SK-N-SH (cell line): Measurements from ENCODE around the gene ARHGEF39. TPM values are rescaled to one million over a fixed set of nuclear protein-coding genes. Genes with fewer than 3 reads are reported as not detected.

Source experiments
- CTCF ChIA-PET: fragments of 300-600, 350-600 bp; formaldehyde crosslinking; extraction: SDS; loops from one replicate; lab custom pipeline; 2021; lab: Yijun Ruan, JAX
- POLR2A ChIA-PET: fragments of 350-600 bp; sonication (Branson Sonifier 250); formaldehyde crosslinking; extraction: SDS; loops from one replicate; lab custom pipeline; 2020; ENCODE audit warnings: antibody characterized with exemption, inconsistent platforms; lab: Yijun Ruan, JAX
- DNase-seq: peaks from one replicate; pipeline ENCODE4 v3.0.0; 2012
- H2AFZ ChIP-seq: fragments of 200-600 bp; sonication (generic); 2 replicates; pipeline ENCODE4 v1.8.1; 2016; ENCODE audit warnings: antibody characterized with exemption, mild to moderate bottlenecking, low read depth
- H3F3A ChIP-seq: fragments of 200-600 bp; sonication (generic); replicated peaks from 2 replicates; pipeline ENCODE3; 2016; ENCODE audit warnings: antibody characterized with exemption, mild to moderate bottlenecking; ENCODE audit not compliant: insufficient read depth
- H3K27ac ChIP-seq, 2 experiments: fragments of 200-500 bp in 1 of 2; fragments of 200-600 bp in 1 of 2; sonication (Bioruptor generic) in 1 of 2; sonication (generic), shearing (Covaris generic) in 1 of 2; 2 replicates each; pipeline versions ENCODE4 v1.5.1 to v1.6.1; 2014 to 2016; ENCODE audit warnings: low read depth in 2 of 2, inconsistent platforms in 1 of 2, low read length in 1 of 2, mild to moderate bottlenecking in 1 of 2, mixed read lengths in 1 of 2
- H3K27me3 ChIP-seq: fragments of 200-600 bp; sonication (generic), shearing (Covaris generic); 2 replicates; pipeline ENCODE4 v1.6.1; 2016; ENCODE audit warnings: mixed run types; ENCODE audit not compliant: insufficient read depth
- H3K36me3 ChIP-seq, 2 experiments: fragments of 200-500 bp in 1 of 2; fragments of 200-600 bp in 1 of 2; sonication (Bioruptor generic) in 1 of 2; sonication (generic) in 1 of 2; replicated peaks in 1 of 2; 2 replicates each; pipeline versions ENCODE3 to v1.5.1; 2014 to 2016; ENCODE audit warnings: low read length in 1 of 2, mild to moderate bottlenecking in 1 of 2; ENCODE audit not compliant: insufficient read depth in 2 of 2, control insufficient read depth in 1 of 2
- H3K4me1 ChIP-seq, 2 experiments: fragments of 200-500 bp in 1 of 2; fragments of 200-600 bp in 1 of 2; sonication (Bioruptor generic) in 1 of 2; sonication (generic), shearing (Covaris generic) in 1 of 2; 2 replicates each; pipeline versions ENCODE4 v1.5.1 to v1.6.1; 2014 to 2016; ENCODE audit warnings: low read depth in 1 of 2, low read length in 1 of 2, mixed run types in 1 of 2; ENCODE audit not compliant: insufficient read depth in 2 of 2, control insufficient read depth in 1 of 2
- H3K4me2 ChIP-seq: fragments of 200-600 bp; sonication (generic), shearing (Covaris generic); 2 replicates; pipeline ENCODE4 v1.6.1; 2017; ENCODE audit warnings: mixed run types
- H3K4me3 ChIP-seq, 2 experiments: fragments of 200-500 bp in 1 of 2; fragments of 200-600 bp in 1 of 2; sonication (Bioruptor generic) in 1 of 2; sonication (generic), shearing (Covaris generic) in 1 of 2; 2 replicates each; pipeline versions ENCODE4 v1.5.1 to v1.8.1; 2014 to 2016; ENCODE audit warnings: low read depth in 2 of 2, inconsistent platforms in 1 of 2, low read length in 1 of 2, mild to moderate bottlenecking in 1 of 2, mixed read lengths in 1 of 2, moderate library complexity in 1 of 2
- H3K79me2 ChIP-seq: fragments of 200-600 bp; sonication (generic); 2 replicates; pipeline ENCODE4 v1.8.1; 2017; ENCODE audit warnings: mild to moderate bottlenecking; ENCODE audit not compliant: insufficient read depth
- H3K9ac ChIP-seq: fragments of 200-600 bp; sonication (generic); 2 replicates; pipeline ENCODE4 v1.6.1; 2017; ENCODE audit warnings: mixed run types
- H3K9me2 ChIP-seq: fragments of 200-600 bp; sonication (generic); 2 replicates; pipeline ENCODE4 v1.6.1; 2017; ENCODE audit warnings: mixed run types
- H3K9me3 ChIP-seq: fragments of 200-600 bp; sonication (generic); 2 replicates; pipeline ENCODE4 v1.6.1; 2017; ENCODE audit warnings: mixed run types, mild to moderate bottlenecking, moderate library complexity
- H4K20me1 ChIP-seq: fragments of 200-600 bp; sonication (generic); 2 replicates; pipeline ENCODE4 v1.6.1; 2017; ENCODE audit warnings: mild to moderate bottlenecking, mixed run types; ENCODE audit not compliant: insufficient read depth
- CHD2 ChIP-seq: fragments of 150-350 bp; IDR thresholded peaks from 2 replicates; pipeline ENCODE4 v1.6.1; 2018; ENCODE audit warnings: low read length; ENCODE audit not compliant: partially characterized antibody
- ELF1 ChIP-seq: IDR thresholded peaks from 2 replicates; pipeline ENCODE4 v1.4.0; 2012
- EP300 ChIP-seq, 2 experiments: IDR thresholded peaks; 2 replicates each; pipeline versions ENCODE4 v1.4.0 to v1.6.1; 2012; ENCODE audit warnings: borderline replicate concordance in 1 of 2, low read depth in 1 of 2, low read length in 1 of 2
- FOXM1 ChIP-seq: IDR thresholded peaks from 2 replicates; pipeline ENCODE4 v1.4.0; 2012; ENCODE audit warnings: low read depth, mild to moderate bottlenecking
- GABPA ChIP-seq: IDR thresholded peaks from 2 replicates; pipeline ENCODE4 v1.4.0; 2012; ENCODE audit warnings: low read depth, mild to moderate bottlenecking
- GATA2 ChIP-seq: sonication (generic); formaldehyde crosslinking; IDR thresholded peaks from 2 replicates; pipeline ENCODE4 v1.5.0; 2020; ENCODE audit warnings: mild to moderate bottlenecking, missing genetic modification reagents
- JUND ChIP-seq: IDR thresholded peaks from 2 replicates; pipeline ENCODE4 v1.4.0; 2012
- MAX ChIP-seq: IDR thresholded peaks from 2 replicates; pipeline ENCODE4 v1.4.0; 2012; ENCODE audit warnings: low read depth
- MEF2A ChIP-seq: IDR thresholded peaks from 2 replicates; pipeline ENCODE4 v1.4.0; 2012; ENCODE audit warnings: low read depth, borderline replicate concordance
- RCOR1 ChIP-seq: fragments of 150-350 bp; IDR thresholded peaks from 2 replicates; pipeline ENCODE4 v1.6.1; 2017; ENCODE audit warnings: antibody characterized with exemption, low read length
- REST ChIP-seq: IDR thresholded peaks from 2 replicates; pipeline ENCODE4 v1.6.1; 2012; ENCODE audit warnings: mild to moderate bottlenecking, low read depth, low read length, moderate library complexity
- RXRA ChIP-seq: IDR thresholded peaks from 2 replicates; pipeline ENCODE4 v1.4.0; 2012; ENCODE audit warnings: low read depth, mild to moderate bottlenecking, borderline replicate concordance
- SIN3A ChIP-seq: IDR thresholded peaks from 2 replicates; pipeline ENCODE4 v1.6.1; 2012; ENCODE audit warnings: low read depth, mild to moderate bottlenecking, low read length, moderate library complexity, borderline replicate concordance
- USF1 ChIP-seq: IDR thresholded peaks from 2 replicates; pipeline ENCODE4 v1.4.0; 2012; ENCODE audit warnings: low read depth, borderline replicate concordance
- WGBS: methylation state at CpG from one replicate; pipeline ENCODE4 v1.1.6; 2017; ENCODE audit warnings: low lambda C conversion rate; 5-methylcytosine and 5-hydroxymethylcytosine counted together
- polyA plus RNA-seq, 3 experiments: library from polyadenylated mRNA; depleted of rRNA; stranded (reverse); fragments of >200 nt; gene quantifications; 2 replicates each; pipeline ENCODE4 v1.2.3, GENCODE V29; 2012
- TF ChIP-seq, protein P1 (sequence below): IDR thresholded peaks from 2 replicates; pipeline ENCODE4; 2012
- TF ChIP-seq, protein P2 (sequence below): fragments of 150-350 bp; IDR thresholded peaks from 2 replicates; pipeline ENCODE4 v1.6.1; 2017; ENCODE audit warnings: antibody characterized with exemption, low read length, low read depth, borderline replicate concordance

Gene ARHGEF39
- polyA plus RNA-seq, 1 of the 3 experiments (the other 2 are of a cell fraction) = 4.9 TPM

GRCh38 chr9:35664531-35665470, at the start of gene ARHGEF39 (continued):
- TF ChIP-seq REST (no peak), FOXM1 (peak; percentile 87), USF1 (no peak), MEF2A (no peak), MAX (peak; percentile 96), SIN3A (peak; percentile 78; the same call in 1 of the 2 replicates), JUND (no peak), ELF1 (peak; percentile 81)
- TF ChIP-seq, protein P1, sequence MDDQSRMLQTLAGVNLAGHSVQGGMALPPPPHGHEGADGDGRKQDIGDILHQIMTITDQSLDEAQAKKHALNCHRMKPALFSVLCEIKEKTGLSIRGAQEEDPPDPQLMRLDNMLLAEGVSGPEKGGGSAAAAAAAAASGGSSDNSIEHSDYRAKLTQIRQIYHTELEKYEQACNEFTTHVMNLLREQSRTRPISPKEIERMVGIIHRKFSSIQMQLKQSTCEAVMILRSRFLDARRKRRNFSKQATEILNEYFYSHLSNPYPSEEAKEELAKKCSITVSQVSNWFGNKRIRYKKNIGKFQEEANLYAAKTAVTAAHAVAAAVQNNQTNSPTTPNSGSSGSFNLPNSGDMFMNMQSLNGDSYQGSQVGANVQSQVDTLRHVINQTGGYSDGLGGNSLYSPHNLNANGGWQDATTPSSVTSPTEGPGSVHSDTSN = no peak

DNA sequence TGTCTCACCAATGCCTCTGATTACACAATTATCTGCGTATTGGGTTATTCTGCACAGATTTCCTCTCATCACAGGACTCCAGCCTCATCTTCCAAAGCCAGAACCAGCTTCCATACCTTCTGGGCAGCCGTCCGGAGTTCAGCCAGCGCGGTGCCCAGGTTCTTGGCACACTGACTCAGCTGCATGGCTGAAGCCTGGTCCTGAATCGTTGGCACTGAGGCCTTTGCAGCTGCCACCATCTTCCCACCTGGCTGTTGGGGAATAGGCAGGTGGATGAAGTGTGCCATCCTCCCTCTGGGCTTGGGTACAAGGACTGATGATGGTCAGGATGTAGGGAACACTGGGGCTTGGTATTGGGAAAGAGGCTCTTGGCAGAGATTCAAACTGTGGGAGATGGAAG, 49.1 kb upstream of the ARHGEF39 start:
- Histone ChIP-seq H3K4me1 (no peaks in the 10 kb centered on the region), H3K27me3 (no peaks in the 10 kb centered on the region), H3K9ac (no peak overlapping the region), H3K36me3 (peaks cover 59 to 85% of the 10 kb centered on the region in 2 experiments), H3K9me3 (no peaks in the 10 kb centered on the region), H3F3A (peaks cover 4% of the 10 kb centered on the region), H3K79me2 (no peaks in the 10 kb centered on the region; the same call in 1 of the 2 replicates), H2AFZ (no peak overlapping the region), H3K9me2 (no peaks in the 10 kb centered on the region), H3K4me2 (no peak overlapping the region), H4K20me1 (no peaks in the 10 kb centered on the region), H3K4me3 (no peak overlapping the region), H3K27ac (no peak overlapping the region)
- WGBS = 96% methylated on average over 6 of the region's 6 CpGs
- POLR2A ChIA-PET = interaction anchor here (1.5 kb wide), 1 partner anchor 14 kb away, joined by 3 read pairs; no protein-coding TSS in a partner anchor
- no peak for DNase-seq
- CTCF ChIA-PET = interaction anchor here (1.1 to 19.9 kb wide), 5 partner anchors 10 to 68 kb away, joined by 3 to 183 read pairs (median 3); partner anchors contain the start of genes CREB3 and TLN1
- TF ChIP-seq RXRA (no peak), EP300 (IDR thresholded peaks at IDR 0.05; ENCODE audit: borderline replicate concordance in 1 of 2, low read depth in 1 of 2, low read length in 1 of 2) (no peak), RCOR1 (no peak), CHD2 (no peak), SIN3A (no peak), GATA2 (no peak), GABPA (no peak), MEF2A (no peak)
- TF ChIP-seq, protein P2, sequence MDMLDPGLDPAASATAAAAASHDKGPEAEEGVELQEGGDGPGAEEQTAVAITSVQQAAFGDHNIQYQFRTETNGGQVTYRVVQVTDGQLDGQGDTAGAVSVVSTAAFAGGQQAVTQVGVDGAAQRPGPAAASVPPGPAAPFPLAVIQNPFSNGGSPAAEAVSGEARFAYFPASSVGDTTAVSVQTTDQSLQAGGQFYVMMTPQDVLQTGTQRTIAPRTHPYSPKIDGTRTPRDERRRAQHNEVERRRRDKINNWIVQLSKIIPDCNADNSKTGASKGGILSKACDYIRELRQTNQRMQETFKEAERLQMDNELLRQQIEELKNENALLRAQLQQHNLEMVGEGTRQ = no peak
- TF ChIP-seq, all 33 proteins: peak for 0
